Skeletal muscle satellite cell (primary cell): Measurements from ENCODE around the gene FEN1.
A peak's percentile ranks its signal among the peaks of the same experiment; 100 is the strongest.

Experiments used
- H3K27me3 ChIP-seq: 2 replicates; pipeline ENCODE4 v1.7.0; 2013; ENCODE audit warnings: low read length; ENCODE audit not compliant: control insufficient read depth, insufficient read depth
- H3K36me3 ChIP-seq: 2 replicates; pipeline ENCODE4 v1.7.0; 2013; ENCODE audit warnings: mild to moderate bottlenecking, control low read depth, low read length; ENCODE audit not compliant: insufficient read depth
- H3K4me1 ChIP-seq: 2 replicates; pipeline ENCODE4 v1.7.0; 2013; ENCODE audit warnings: low read length; ENCODE audit not compliant: control insufficient read depth, insufficient read depth
- H3K4me2 ChIP-seq: 2 replicates; pipeline ENCODE4 v1.7.0; 2013; ENCODE audit warnings: mild to moderate bottlenecking, low read length
- H3K4me3 ChIP-seq: 2 replicates; pipeline ENCODE4 v1.7.0; 2013; ENCODE audit warnings: low read length
- H3K9ac ChIP-seq: 2 replicates; pipeline ENCODE4 v1.7.0; 2013; ENCODE audit warnings: mild to moderate bottlenecking, low read depth, low read length, moderate library complexity
- H3K9me3 ChIP-seq: replicated peaks from 2 replicates; pipeline ENCODE4 v1.7.0; 2013; ENCODE audit warnings: mild to moderate bottlenecking, control low read depth, low read length

FEN1 gene

DNA sequence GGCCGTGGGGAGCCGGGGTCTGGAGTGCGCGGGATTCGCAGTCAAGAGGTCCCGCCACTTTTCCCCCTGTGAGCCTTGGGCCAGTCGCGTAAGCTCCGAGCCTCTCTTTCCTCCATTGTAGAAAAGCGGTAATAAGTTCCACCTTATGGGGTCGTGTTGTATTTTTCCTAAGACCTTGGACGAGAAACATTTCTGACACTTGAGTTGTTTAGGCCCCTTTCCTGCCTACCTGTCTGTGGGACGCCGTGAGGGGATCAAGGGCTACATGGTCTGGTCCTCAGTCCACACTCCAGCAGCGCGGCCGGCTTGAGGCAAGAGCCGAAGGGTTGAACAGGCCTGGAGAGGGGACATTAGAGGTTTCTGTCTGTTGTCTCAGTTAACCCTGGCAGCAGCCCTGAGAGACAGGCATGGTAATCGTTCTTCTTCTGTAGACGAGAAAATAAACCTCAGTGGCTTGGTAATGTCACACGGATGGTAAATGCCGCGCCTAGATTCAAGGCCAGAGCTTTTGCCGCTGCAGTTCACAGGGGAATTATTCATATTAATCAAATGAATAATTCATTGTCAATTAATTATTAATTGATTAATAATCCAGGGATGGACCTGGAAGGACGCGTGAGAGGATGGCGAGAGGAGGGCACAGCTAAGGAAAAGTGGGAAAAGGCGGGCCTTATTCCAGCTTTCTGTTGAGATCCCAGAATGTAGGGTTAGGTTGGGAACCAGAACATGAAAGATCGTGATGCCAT lies 545 bp downstream of the FEN1 start:
- H3K9me3 ChIP-seq, result no peaks in the 10 kb centered on the region
- H3K4me1 ChIP-seq, result peaks cover 22% of the 10 kb centered on the region
- H3K4me3 ChIP-seq, result peak overlapping the region; percentile 85
- peak overlapping the region; percentile 96 for H3K4me2 ChIP-seq
- H3K9ac ChIP-seq, result peak overlapping the region; percentile 96
- peaks cover 33% of the 10 kb centered on the region for H3K36me3 ChIP-seq
- H3K27me3 ChIP-seq, result no peaks in the 10 kb centered on the region

DNA sequence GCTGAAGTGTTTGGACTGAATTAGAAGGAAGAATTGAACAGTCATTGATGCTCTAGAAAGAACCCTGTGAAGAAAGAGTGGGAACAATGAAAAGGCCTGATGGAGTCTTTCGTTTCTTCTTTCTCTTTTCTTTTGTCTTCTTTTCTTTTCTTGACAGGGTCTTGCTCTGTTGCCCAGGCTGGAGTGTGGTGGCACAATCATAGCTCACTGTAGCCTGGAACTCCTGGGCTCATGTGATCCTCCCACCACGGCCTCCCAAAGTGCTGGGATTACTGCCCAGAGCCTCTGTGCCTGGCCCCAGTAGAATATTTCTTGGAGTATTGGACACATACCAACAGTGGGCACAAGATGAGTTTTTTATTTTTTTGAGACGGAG lies 1.1 kb downstream of the FEN1 start:
- H3K4me3 ChIP-seq, result peak overlapping the region; percentile 85
- peak overlapping the region; percentile 96 for H3K4me2 ChIP-seq
- no peaks in the 10 kb centered on the region for H3K27me3 ChIP-seq
- peaks cover 22% of the 10 kb centered on the region for H3K4me1 ChIP-seq
- no peaks in the 10 kb centered on the region for H3K9me3 ChIP-seq
- H3K36me3 ChIP-seq, result peaks cover 28% of the 10 kb centered on the region
- H3K9ac ChIP-seq, result peak overlapping the region; percentile 96

DNA sequence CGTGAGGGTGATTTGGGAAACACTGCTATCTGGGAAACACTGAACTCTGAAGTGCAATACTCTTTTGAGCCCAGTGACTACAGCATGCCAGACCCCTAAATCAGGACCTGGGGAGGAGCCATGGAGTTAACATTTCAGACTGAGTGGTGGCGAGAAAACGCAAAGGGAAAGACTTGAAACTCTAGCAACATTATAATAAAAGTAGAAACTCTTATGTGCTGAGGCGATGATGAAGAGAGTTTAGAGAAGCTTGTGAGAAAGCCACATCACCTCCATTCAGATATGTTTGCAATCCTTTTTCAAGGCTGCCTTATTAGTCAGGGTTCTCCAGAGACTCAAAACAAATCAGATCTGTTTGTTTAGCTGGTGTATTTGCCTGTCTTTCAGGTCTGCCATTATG lies 1.9 kb downstream of the FEN1 start:
- Histone ChIP-seq H3K9ac (peak overlapping the region; percentile 26), H3K9me3 (no peaks in the 10 kb centered on the region), H3K27me3 (no peaks in the 10 kb centered on the region), H3K36me3 (peaks cover 23% of the 10 kb centered on the region), H3K4me2 (peak overlapping the region; percentile 46), H3K4me1 (peaks cover 22% of the 10 kb centered on the region), H3K4me3 (no peak overlapping the region)

DNA sequence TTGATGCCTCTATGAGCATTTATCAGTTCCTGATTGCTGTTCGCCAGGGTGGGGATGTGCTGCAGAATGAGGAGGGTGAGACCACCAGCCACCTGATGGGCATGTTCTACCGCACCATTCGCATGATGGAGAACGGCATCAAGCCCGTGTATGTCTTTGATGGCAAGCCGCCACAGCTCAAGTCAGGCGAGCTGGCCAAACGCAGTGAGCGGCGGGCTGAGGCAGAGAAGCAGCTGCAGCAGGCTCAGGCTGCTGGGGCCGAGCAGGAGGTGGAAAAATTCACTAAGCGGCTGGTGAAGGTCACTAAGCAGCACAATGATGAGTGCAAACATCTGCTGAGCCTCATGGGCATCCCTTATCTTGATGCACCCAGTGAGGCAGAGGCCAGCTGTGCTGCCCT lies 2.7 kb downstream of the FEN1 start:
- no peak overlapping the region for H3K9ac ChIP-seq
- no peaks in the 10 kb centered on the region for H3K27me3 ChIP-seq
- no peak overlapping the region for H3K4me2 ChIP-seq
- H3K36me3 ChIP-seq, result peaks cover 23% of the 10 kb centered on the region
- peaks cover 22% of the 10 kb centered on the region for H3K4me1 ChIP-seq
- H3K4me3 ChIP-seq, result no peak overlapping the region
- H3K9me3 ChIP-seq, result no peaks in the 10 kb centered on the region

DNA sequence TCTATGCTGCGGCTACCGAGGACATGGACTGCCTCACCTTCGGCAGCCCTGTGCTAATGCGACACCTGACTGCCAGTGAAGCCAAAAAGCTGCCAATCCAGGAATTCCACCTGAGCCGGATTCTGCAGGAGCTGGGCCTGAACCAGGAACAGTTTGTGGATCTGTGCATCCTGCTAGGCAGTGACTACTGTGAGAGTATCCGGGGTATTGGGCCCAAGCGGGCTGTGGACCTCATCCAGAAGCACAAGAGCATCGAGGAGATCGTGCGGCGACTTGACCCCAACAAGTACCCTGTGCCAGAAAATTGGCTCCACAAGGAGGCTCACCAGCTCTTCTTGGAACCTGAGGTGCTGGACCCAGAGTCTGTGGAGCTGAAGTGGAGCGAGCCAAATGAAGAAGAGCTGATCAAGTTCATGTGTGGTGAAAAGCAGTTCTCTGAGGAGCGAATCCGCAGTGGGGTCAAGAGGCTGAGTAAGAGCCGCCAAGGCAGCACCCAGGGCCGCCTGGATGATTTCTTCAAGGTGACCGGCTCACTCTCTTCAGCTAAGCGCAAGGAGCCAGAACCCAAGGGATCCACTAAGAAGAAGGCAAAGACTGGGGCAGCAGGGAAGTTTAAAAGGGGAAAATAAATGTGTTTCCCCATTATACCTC lies 3.3 kb downstream of the FEN1 start:
- Histone ChIP-seq H3K4me2 (no peak overlapping the region), H3K4me1 (peaks cover 22% of the 10 kb centered on the region), H3K4me3 (no peak overlapping the region), H3K9ac (no peak overlapping the region), H3K9me3 (no peaks in the 10 kb centered on the region), H3K36me3 (peaks cover 27% of the 10 kb centered on the region), H3K27me3 (no peaks in the 10 kb centered on the region)

DNA sequence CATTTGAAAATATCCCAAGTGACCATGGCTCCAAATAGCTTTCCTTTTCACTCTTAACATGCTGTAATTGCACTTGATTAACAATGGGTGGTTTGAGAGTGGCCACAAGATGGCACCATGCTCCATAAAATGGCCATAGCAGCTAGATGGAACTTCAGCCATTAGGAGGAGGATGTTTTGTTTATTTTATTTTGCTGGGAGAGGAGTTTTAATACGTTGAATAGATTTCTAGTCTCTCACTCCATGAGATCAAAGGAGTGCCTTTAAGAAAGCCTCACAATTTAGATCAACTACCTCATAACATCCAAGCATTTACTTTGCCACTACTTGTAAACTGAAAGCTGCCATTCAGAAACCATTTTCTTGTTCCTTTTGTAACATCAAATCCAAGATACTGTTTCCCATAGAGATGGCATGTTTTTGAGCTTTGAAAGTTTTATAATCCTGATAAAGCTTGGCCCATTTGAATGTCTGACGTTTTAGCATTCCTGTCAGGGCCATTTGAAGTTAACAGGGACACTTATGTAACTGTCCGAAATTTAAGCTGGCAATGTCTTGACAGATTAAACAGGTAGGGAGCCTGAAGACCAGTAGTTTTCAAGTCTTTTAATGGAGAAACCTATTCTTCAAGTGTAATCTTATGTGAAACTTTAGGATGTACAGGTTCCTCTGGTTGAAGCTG lies 4.7 kb downstream of the FEN1 start:
- H3K4me3 ChIP-seq, result no peak overlapping the region
- peaks cover 39% of the 10 kb centered on the region for H3K36me3 ChIP-seq
- H3K9ac ChIP-seq, result peak overlapping the region; percentile 29

DNA sequence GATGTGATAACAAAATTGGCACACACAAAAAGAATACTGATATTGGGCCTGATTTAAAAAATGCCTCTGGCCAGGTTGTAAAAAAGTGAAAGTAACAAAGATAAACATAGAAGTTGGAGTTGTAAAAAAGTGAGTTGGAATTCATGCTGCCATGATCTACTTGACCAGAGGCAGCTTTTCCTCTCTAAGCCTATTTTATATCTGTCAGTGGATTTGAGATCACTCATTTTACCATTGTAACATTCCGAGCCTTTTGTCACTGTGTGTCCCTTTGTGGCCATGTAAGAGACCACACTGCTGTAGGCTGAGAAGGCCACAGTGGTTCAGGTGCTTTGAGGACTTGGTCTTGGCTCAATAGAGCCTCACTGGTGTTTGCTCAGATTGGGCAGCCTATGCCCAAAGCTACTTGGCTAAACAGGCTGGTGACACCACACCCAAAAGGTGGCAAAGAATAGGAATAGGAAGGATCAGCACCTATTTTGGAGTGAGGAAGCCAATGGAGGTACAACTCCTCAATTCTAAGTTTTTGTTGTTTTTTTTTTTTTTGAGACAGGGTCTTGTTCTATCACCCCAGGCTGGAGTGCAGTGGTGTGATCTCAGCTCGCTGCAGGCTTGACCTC lies 7.1 kb downstream of the FEN1 start:
- peaks cover 5% of the 10 kb centered on the region for H3K4me1 ChIP-seq
- no peak overlapping the region for H3K9ac ChIP-seq
- no peaks in the 10 kb centered on the region for H3K9me3 ChIP-seq
- no peak overlapping the region for H3K4me2 ChIP-seq
- no peak overlapping the region for H3K4me3 ChIP-seq
- H3K27me3 ChIP-seq, result no peaks in the 10 kb centered on the region
- H3K36me3 ChIP-seq, result peaks cover 62% of the 10 kb centered on the region

More for the DNA sequence above, 4.7 kb downstream of the FEN1 start:
- Histone ChIP-seq H3K9me3 (no peaks in the 10 kb centered on the region), H3K4me1 (peaks cover 16% of the 10 kb centered on the region), H3K27me3 (no peaks in the 10 kb centered on the region), H3K4me2 (peak overlapping the region; percentile 58)

DNA sequence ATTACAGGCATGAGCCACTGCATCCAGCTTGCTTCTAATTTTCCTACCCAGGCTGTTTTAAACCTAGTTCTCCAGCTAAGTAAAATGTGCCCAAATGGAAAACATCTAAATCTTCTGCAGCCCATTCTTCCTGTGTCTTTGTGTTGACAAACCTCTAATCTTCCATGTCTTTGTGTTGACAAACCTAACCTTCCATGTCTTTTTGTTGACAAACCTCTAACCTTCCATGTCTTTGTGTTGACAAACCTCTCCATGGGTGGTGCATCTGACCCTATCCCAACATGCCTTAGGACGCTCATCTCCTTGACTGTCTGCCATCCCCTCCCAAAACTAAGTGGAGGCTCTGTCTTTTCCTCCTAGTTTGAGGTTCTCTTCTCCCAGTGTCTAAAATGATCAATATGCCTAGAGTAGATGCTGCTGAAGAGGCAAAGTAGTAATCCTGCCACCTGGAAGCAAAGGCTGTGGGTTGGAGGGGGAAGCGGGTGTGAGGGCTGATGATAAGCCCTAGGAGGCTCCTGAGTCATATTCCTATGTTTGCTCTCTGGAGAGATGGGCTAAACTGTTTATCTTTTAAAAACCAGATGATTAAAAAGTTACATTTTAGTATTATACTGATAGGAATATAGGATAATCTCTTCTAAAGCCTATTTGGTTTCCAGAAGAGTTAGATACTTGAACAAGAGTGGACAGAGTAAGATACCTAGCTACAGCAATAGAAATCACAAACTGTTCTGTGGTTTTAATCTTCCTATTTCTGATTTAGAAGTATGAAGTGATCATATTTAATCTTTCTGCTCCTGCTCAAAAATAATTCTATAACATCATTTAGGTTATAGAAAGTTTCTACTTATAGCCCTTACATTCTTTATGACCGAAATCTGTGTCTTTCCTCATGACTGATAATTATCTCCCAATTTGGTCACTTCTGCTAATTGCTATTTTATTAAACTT lies 7.9 kb downstream of the FEN1 start:
- H3K4me1 ChIP-seq, result no peaks in the 10 kb centered on the region
- H3K9ac ChIP-seq, result no peak overlapping the region
- no peaks in the 10 kb centered on the region for H3K27me3 ChIP-seq
- peaks cover 59% of the 10 kb centered on the region for H3K36me3 ChIP-seq
- no peaks in the 10 kb centered on the region for H3K9me3 ChIP-seq
- H3K4me3 ChIP-seq, result no peak overlapping the region
- no peak overlapping the region for H3K4me2 ChIP-seq

DNA sequence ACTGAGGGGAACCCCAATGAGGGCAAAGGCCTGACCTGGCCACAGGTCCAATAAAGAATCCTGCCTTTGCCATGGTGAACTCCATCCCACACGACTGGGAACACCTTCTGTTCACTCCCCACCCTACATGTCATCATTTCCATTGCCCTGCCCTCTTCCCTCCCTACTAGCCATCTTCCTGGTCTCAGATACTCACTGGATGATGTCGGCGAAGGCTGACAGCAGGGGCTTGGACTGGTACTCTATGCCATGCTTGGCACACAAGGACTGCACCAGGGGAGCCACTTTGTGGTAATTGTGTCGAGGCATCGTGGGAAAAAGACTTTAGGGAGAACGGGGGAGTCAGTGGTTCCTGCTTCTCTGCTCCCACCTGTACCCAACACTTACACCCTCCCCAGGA lies 9.9 kb downstream of the FEN1 start:
- H3K4me1 ChIP-seq, result no peaks in the 10 kb centered on the region
- no peak overlapping the region for H3K4me3 ChIP-seq
- no peaks in the 10 kb centered on the region for H3K9me3 ChIP-seq
- peaks cover 60% of the 10 kb centered on the region for H3K36me3 ChIP-seq
- H3K4me2 ChIP-seq, result no peak overlapping the region
- H3K27me3 ChIP-seq, result no peaks in the 10 kb centered on the region
- H3K9ac ChIP-seq, result no peak overlapping the region

DNA sequence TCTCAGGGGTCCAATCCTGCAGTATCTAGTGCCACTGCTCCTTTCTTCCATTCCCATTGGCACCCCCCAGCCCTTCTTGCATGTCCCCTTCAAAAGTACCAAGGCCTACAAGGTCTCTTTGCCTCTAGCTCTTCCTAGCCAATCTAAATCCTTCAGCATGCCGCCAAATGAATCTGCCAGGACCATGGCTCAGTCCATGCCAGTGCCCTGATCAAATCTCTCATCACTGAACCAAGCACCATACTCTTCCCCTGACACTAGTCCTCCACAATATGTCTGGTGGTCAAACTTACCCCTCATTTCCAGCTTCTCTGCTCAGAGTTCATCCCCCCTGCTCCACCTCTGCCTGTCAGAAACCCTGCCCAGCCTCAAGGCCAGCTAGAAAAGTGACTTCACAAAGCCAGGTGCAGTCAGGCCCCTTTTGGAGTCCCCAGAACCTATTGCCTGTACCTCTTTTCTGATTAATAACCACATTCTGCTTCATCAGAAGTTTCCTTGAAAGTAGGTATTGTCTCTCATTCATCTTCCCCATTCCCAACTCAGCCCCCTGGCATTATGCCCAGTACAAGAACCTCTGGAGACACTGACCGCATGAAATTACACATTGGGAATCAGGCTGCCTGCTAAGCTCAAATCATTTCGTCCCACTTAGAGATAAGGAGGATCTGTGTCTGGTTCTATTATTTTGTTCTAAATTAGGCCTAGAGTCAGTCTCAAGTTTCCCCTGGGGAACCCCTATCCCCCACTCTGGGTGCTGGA lies 11.4 kb downstream of the FEN1 start:
- no peaks in the 10 kb centered on the region for H3K9me3 ChIP-seq
- no peaks in the 10 kb centered on the region for H3K27me3 ChIP-seq
- H3K9ac ChIP-seq, result no peak overlapping the region
- H3K4me2 ChIP-seq, result no peak overlapping the region
- no peak overlapping the region for H3K4me3 ChIP-seq
- no peaks in the 10 kb centered on the region for H3K4me1 ChIP-seq
- peaks cover 70% of the 10 kb centered on the region for H3K36me3 ChIP-seq
